Measurements from ENCODE around the gene RAB3GAP1.

Gene RAB3GAP1

GRCh38 chr2:135037831-135038230 lies 14.3 kb upstream of the RAB3GAP1 start:
- Histone ChIP-seq H2AFZ (ENCODE audit: low read depth, low read length) (no peak overlapping the region), H4K20me1 (ENCODE audit: insufficient read depth, low read length) (no peaks in the 10 kb centered on the region), H3K4me3 (ENCODE audit: low read depth in 1 of 2, low read length in 2 of 2) (no peak overlapping the region), H3K9me3 (ENCODE audit: insufficient read depth, low read length, severe bottlenecking) (no peaks in the 10 kb centered on the region), H3K4me1 (ENCODE audit: insufficient read depth, low read length) (no peaks in the 10 kb centered on the region), H3K4me2 (ENCODE audit: insufficient read depth, low read length) (no peak overlapping the region), H3K27ac (ENCODE audit: low read length) (no peak overlapping the region), H3K79me2 (ENCODE audit: insufficient read depth, low read length) (no peaks in the 10 kb centered on the region), H3K27me3 (ENCODE audit: insufficient read depth, low read length, poor library complexity) (no peaks in the 10 kb centered on the region), H3K36me3 (ENCODE audit: insufficient read depth, low read length) (no peaks in the 10 kb centered on the region), H3K9ac (ENCODE audit: low read depth, low read length) (no peak overlapping the region)
- DNase-seq (no peak), ATAC-seq (ENCODE audit: insufficient read depth, low read depth) (no peak)
- TF ChIP-seq EZH2 (IDR thresholded peaks at IDR 0.05; ENCODE audit: borderline replicate concordance, low read depth, low read length, severe bottlenecking) (no peak), CTCF (IDR thresholded peaks at IDR 0.05; ENCODE audit: borderline replicate concordance, extremely low read depth, low read length, poor library complexity, severe bottlenecking) (no peak)

- DNase-seq (no peak), ATAC-seq (ENCODE audit: insufficient read depth, low read depth) (no peak)
- TF ChIP-seq EZH2 (IDR thresholded peaks at IDR 0.05; ENCODE audit: borderline replicate concordance, low read depth, low read length, severe bottlenecking) (no peak), CTCF (IDR thresholded peaks at IDR 0.05; ENCODE audit: borderline replicate concordance, extremely low read depth, low read length, poor library complexity, severe bottlenecking) (peak; percentile 52)
- no peaks in the 10 kb centered on the region for H3K27me3 ChIP-seq (ENCODE audit: insufficient read depth, low read length, poor library complexity)
- H3K4me1 ChIP-seq (ENCODE audit: insufficient read depth, low read length), result no peaks in the 10 kb centered on the region
- H3K4me2 ChIP-seq (ENCODE audit: insufficient read depth, low read length), result no peak overlapping the region
- H3K36me3 ChIP-seq (ENCODE audit: insufficient read depth, low read length), result no peaks in the 10 kb centered on the region
- H4K20me1 ChIP-seq (ENCODE audit: insufficient read depth, low read length), result no peaks in the 10 kb centered on the region
- no peak overlapping the region for H3K27ac ChIP-seq (ENCODE audit: low read length)
- no peak overlapping the region for H2AFZ ChIP-seq (ENCODE audit: low read depth, low read length)
- H3K4me3 ChIP-seq (ENCODE audit: low read depth in 1 of 2, low read length in 2 of 2), result no peak overlapping the region
- no peaks in the 10 kb centered on the region for H3K9me3 ChIP-seq (ENCODE audit: insufficient read depth, low read length, severe bottlenecking)
- no peak overlapping the region for H3K9ac ChIP-seq (ENCODE audit: low read depth, low read length)
- H3K79me2 ChIP-seq (ENCODE audit: insufficient read depth, low read length), result no peaks in the 10 kb centered on the region
Measured at GRCh38 chr2:135043345-135043744, 8.7 kb upstream of the RAB3GAP1 start.

GRCh38 chr2:135047300-135047699 lies 4.8 kb upstream of the RAB3GAP1 start, which contains the start of gene MAP3K19:
Gene MAP3K19, minus strand, starts transcription at chr2:135047447. Its CDS starts 22,800 bp downstream, at chr2:135024647.
- Histone ChIP-seq H3K9me3 (ENCODE audit: insufficient read depth, low read length, severe bottlenecking) (no peaks in the 10 kb centered on the region), H3K4me2 (ENCODE audit: insufficient read depth, low read length) (no peak within 1 kb of the TSS), H3K9ac (ENCODE audit: low read depth, low read length) (no peak within 1 kb of the TSS), H3K36me3 (ENCODE audit: insufficient read depth, low read length) (no peaks in the 10 kb centered on the region; the same call in 1 of the 2 replicates), H3K4me1 (ENCODE audit: insufficient read depth, low read length) (peaks cover 13% of the 10 kb centered on the region; the same call in 1 of the 2 replicates), H3K4me3 (ENCODE audit: low read depth in 1 of 2, low read length in 2 of 2) (no peak within 1 kb of the TSS), H4K20me1 (ENCODE audit: insufficient read depth, low read length) (no peaks in the 10 kb centered on the region), H2AFZ (ENCODE audit: low read depth, low read length) (no peak within 1 kb of the TSS), H3K27me3 (ENCODE audit: insufficient read depth, low read length, poor library complexity) (no peaks in the 10 kb centered on the region), H3K79me2 (ENCODE audit: insufficient read depth, low read length) (peaks cover 1% of the 10 kb centered on the region; the same call in 1 of the 2 replicates), H3K27ac (ENCODE audit: low read length) (no peak within 1 kb of the TSS)
- ATAC-seq (ENCODE audit: insufficient read depth, low read depth), result no peak
- DNase-seq, result no peak
- TF ChIP-seq CTCF (IDR thresholded peaks at IDR 0.05; ENCODE audit: borderline replicate concordance, extremely low read depth, low read length, poor library complexity, severe bottlenecking) (no peak), EZH2 (IDR thresholded peaks at IDR 0.05; ENCODE audit: borderline replicate concordance, low read depth, low read length, severe bottlenecking) (no peak)

Measured in DND-41 (cell line).